LHCN-M2 (cell line): ENCODE measurements around the gene CAMSAP3. TPM values are rescaled to one million over a fixed set of nuclear protein-coding genes. Genes with fewer than 3 reads are reported as not detected.
"Not testable (repeated sequence)": the region's sequence is repeated elsewhere in the genome, so short reads cannot be mapped to it uniquely, and the experiment has no call there.

Source experiments
- DNase-seq: peaks from one replicate; pipeline ENCODE4 v3.0.0-alpha.2; 2012; ENCODE audit warnings: low read depth
- total RNA-seq: library from RNA; depleted of rRNA; stranded (reverse); fragments of >200 nt; gene quantifications from 2 replicates; pipeline ENCODE4 v1.2.3, GENCODE V29; 2014

CAMSAP3 gene
- total RNA-seq, 1 experiment from 2014 or later = not detected

GRCh38 chr19:7629347-7630054 is 33.8 kb downstream of the CAMSAP3 start, which contains the start of the genes PET100 and XAB2:
Gene PET100, plus strand, starts transcription at chr19:7629793. Its CDS starts 41 bp downstream, at chr19:7629834.
Gene XAB2, minus strand, starts transcription at chr19:7629545. Its CDS starts 18 bp downstream, at chr19:7629527.
- peak; percentile 98 for DNase-seq

GRCh38 chr19:7631577-7631976 is 35.9 kb downstream of the CAMSAP3 start:
- DNase-seq = no peak

- no peak for DNase-seq
Observed at GRCh38 chr19:7632340-7633203, 36.9 kb downstream of the CAMSAP3 start.

- no peak for DNase-seq
Observed at GRCh38 chr19:7633698-7634097, 38.0 kb downstream of the CAMSAP3 start, which contains the start of gene PCP2. Gene PCP2, minus strand, starts transcription at chr19:7633719. Its CDS starts 262 bp downstream, at chr19:7633457.

GRCh38 chr19:7635670-7636069 is 40.0 kb downstream of the CAMSAP3 start:
- DNase-seq = no peak

- DNase-seq = no peak
Observed at GRCh38 chr19:7636317-7636690, 40.6 kb downstream of the CAMSAP3 start.

- DNase-seq = no peak
Observed at GRCh38 chr19:7636691-7637373, 41.2 kb downstream of the CAMSAP3 start, which contains the start of gene STXBP2. Gene STXBP2, plus strand, starts transcription at chr19:7637110. Its CDS starts 40 bp downstream, at chr19:7637150.

- DNase-seq = no peak
Observed at GRCh38 chr19:7637374-7638256, 42.0 kb downstream of the CAMSAP3 start.

- no peak for DNase-seq
Observed at GRCh38 chr19:7638802-7639465, 43.3 kb downstream of the CAMSAP3 start.

GRCh38 chr19:7639863-7640348 is 44.2 kb downstream of the CAMSAP3 start:
- no peak for DNase-seq

GRCh38 chr19:7640803-7641202 is 45.1 kb downstream of the CAMSAP3 start:
- no peak for DNase-seq

- DNase-seq = no peak
Observed at GRCh38 chr19:7641290-7642276, 45.9 kb downstream of the CAMSAP3 start.

- no peak for DNase-seq
Observed at GRCh38 chr19:7642295-7643030, 46.8 kb downstream of the CAMSAP3 start.

- no peak for DNase-seq
Observed at GRCh38 chr19:7643031-7643415, 47.4 kb downstream of the CAMSAP3 start.

GRCh38 chr19:7643629-7644549 is 48.2 kb downstream of the CAMSAP3 start:
- DNase-seq = not testable (repeated sequence)

- DNase-seq = no peak
Observed at GRCh38 chr19:7644550-7644877, 48.9 kb downstream of the CAMSAP3 start.

GRCh38 chr19:7645163-7645562 is 49.5 kb downstream of the CAMSAP3 start:
- no peak for DNase-seq
